Memory B cell (primary cell): Measurements from ENCODE around the gene SLC2A9.
"Not testable (repeated sequence)": the region's sequence is repeated elsewhere in the genome, so short reads cannot be mapped to it uniquely, and the experiment has no call there.

Experiments
- ATAC-seq: fragments of 150-1000 bp; cut with Tn5 transposase; 2 replicates; pipeline ENCODE4 v1.10.0; 2021; ENCODE audit warnings: low read depth, mild to moderate bottlenecking, moderate library complexity
- DNase-seq, 2 donors: peaks; one replicate each; pipeline ENCODE4 v3.0.0; 2022; ENCODE audit warnings: low spot score in 2 of 2
- H3K27ac Mint-ChIP-seq: one replicate; pipeline ENCODE4 v1.8.0; 2022; ENCODE audit warnings: mild to moderate bottlenecking, moderate library complexity, mixed read lengths
- H3K27me3 Mint-ChIP-seq: one replicate; pipeline ENCODE4 v1.8.0; 2022; ENCODE audit warnings: mixed read lengths
- H3K36me3 Mint-ChIP-seq: one replicate; pipeline ENCODE4 v1.8.0; 2022; ENCODE audit warnings: mild to moderate bottlenecking, mixed read lengths
- H3K4me1 Mint-ChIP-seq: one replicate; pipeline ENCODE4 v1.8.0; 2022; ENCODE audit warnings: mixed read lengths
- H3K4me3 Mint-ChIP-seq: one replicate; pipeline ENCODE4 v1.8.0; 2022; ENCODE audit warnings: mild to moderate bottlenecking, moderate library complexity, mixed read lengths
- H3K9me3 Mint-ChIP-seq: one replicate; pipeline ENCODE4 v1.8.0; 2022; ENCODE audit warnings: mixed read lengths

The SLC2A9 gene

DNA sequence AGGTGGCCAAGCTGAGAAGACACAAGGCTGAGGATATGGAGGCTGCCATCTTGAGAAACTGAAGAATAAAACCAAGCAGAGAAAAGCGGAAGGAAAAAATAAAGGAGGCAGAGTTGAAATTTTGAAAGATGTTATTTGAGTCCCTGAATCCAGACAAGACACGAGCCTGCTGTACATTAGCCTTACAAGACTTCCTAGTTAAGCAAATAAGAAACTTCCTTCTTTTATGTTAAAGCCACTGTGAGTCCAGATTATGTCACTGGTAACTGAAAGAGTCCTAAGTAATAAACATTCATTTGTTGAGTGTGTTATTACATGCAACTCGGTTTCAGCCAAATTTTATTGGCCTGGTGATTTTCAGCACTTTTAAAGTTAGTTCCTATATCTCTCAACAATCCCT is 209.5 kb downstream of the SLC2A9 start:
- ATAC-seq (no peak), DNase-seq (no peak)
- Mint-ChIP-seq H3K27ac (no peak overlapping the region), H3K4me1 (no peaks in the 10 kb centered on the region), H3K27me3 (peaks cover 8% of the 10 kb centered on the region), H3K36me3 (no peaks in the 10 kb centered on the region), H3K9me3 (no peaks in the 10 kb centered on the region), H3K4me3 (no peak overlapping the region)

DNA sequence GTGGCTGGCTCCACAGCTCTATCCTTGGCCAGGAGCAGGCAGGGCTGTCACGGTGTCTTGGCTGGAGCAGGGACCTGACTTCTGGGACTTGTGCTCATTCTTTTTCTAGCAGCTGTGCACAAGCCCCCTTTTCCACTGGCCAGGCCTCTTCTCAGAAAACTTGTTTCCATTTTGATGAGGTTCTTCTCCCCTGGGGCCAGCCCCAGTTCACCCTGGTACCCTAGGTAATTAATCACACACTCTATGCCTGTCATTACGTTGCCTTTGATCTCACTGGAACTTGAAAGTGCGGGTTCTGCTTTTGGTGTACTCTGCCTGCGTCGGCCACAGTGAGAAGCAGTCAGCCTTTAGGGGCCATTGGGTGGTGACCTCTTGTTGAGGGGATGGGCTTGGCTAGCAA is 213.2 kb downstream of the SLC2A9 start:
- H3K36me3 Mint-ChIP-seq = no peaks in the 10 kb centered on the region
- H3K4me1 Mint-ChIP-seq = no peaks in the 10 kb centered on the region
- H3K4me3 Mint-ChIP-seq = no peak overlapping the region
- DNase-seq = no peak
- no peaks in the 10 kb centered on the region for H3K9me3 Mint-ChIP-seq
- no peak overlapping the region for H3K27ac Mint-ChIP-seq
- no peak for ATAC-seq
- peaks cover 9% of the 10 kb centered on the region for H3K27me3 Mint-ChIP-seq

DNA sequence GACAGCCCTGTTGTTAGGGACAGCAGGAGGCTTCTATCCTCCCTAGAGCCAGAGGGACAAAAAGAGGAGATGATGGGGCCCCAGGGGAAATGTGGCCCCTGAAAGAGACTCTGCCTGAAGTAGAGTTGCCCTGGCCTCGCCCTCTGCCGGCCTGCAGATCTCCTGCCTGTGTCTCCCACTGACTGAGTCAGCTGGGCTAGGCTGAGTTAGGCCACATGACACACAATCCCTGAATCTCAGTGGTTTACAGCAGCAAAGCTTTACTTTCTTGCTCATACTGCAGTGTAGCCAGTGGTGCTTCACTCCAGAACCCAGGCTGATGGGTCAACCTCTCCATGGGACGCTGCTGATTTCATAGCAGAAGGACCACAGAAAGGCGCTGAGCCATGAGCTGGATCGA is 216.4 kb downstream of the SLC2A9 start:
- H3K27ac Mint-ChIP-seq = no peak overlapping the region

DNA sequence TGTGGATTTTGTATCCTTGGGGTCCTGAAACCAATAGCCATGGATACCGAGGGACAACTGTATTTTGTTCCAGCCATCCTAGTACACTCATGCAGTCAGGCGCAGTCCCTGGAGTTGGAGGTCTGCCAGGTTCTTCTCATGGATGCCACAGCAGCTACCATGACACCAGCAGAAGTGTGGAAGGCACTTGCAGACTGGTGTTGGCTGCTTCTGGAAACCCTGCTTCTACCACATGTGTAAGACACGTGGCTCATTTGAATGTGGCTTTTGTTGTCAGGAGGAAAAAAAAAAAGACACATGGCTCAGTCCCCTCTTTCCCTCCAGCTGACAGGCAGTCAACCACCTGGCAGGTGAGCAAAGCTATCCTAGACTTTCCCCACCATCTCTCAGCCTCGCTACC is 220.4 kb downstream of the SLC2A9 start:
- no peak overlapping the region for H3K4me3 Mint-ChIP-seq
- peaks cover 16% of the 10 kb centered on the region for H3K27me3 Mint-ChIP-seq

More for the DNA sequence above, 216.4 kb downstream of the SLC2A9 start:
- Mint-ChIP-seq H3K9me3 (no peaks in the 10 kb centered on the region), H3K36me3 (no peaks in the 10 kb centered on the region), H3K27me3 (peaks cover 8% of the 10 kb centered on the region), H3K4me3 (no peak overlapping the region), H3K4me1 (no peaks in the 10 kb centered on the region)
- DNase-seq = no peak
- ATAC-seq = no peak

DNA sequence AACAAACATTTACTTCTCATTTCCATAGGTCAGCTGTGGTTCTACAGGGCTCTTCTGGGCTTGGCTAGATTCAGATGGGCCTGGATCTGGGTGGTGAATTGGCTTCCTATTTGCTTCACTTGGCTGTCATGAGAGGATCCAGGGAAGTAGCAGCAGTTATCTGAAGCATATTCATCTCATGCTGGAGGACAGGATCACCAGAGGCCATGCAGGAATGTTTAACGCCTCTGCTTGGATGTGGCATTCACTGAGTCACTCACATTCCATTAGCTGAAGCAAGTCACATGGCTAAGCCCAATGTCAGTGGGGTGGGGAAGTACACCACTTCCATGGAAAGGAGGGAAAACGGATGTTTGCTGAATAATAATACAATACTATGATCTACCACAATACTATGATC is 224.7 kb downstream of the SLC2A9 start:
- not testable (repeated sequence) for H3K27ac Mint-ChIP-seq, H3K9me3 Mint-ChIP-seq, H3K4me3 Mint-ChIP-seq, H3K4me1 Mint-ChIP-seq, ATAC-seq, H3K36me3 Mint-ChIP-seq, DNase-seq
- H3K27me3 Mint-ChIP-seq = peaks cover 10% of the 10 kb centered on the region

More for the DNA sequence above, 220.4 kb downstream of the SLC2A9 start:
- no peaks in the 10 kb centered on the region for H3K36me3 Mint-ChIP-seq
- DNase-seq (no peak), ATAC-seq (no peak)
- H3K4me1 Mint-ChIP-seq = no peaks in the 10 kb centered on the region
- H3K9me3 Mint-ChIP-seq = no peaks in the 10 kb centered on the region
- H3K27ac Mint-ChIP-seq = no peak overlapping the region

DNA sequence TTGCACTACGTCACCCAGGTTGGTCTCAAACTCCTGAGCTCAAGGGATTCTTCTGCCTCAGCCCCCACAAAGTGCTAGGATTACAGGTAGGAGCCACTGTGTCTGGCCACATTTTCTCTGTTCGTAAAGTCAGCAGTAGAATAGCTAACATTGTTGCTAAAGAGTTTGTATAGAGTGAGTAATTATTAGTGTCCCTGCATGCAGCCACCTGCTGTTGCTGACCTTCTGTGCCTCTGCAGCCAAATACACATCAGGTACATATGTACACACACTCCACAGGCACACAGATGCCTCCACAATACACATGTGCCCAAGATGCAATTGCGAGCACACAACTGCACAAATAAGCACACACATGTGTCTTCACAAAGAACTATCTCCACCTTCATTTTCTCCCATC is 228.9 kb downstream of the SLC2A9 start:
- Mint-ChIP-seq H3K27ac (no peak overlapping the region), H3K9me3 (no peaks in the 10 kb centered on the region), H3K4me3 (no peak overlapping the region), H3K4me1 (no peaks in the 10 kb centered on the region), H3K36me3 (no peaks in the 10 kb centered on the region), H3K27me3 (peaks cover 15% of the 10 kb centered on the region)
- DNase-seq (no peak), ATAC-seq (no peak)

DNA sequence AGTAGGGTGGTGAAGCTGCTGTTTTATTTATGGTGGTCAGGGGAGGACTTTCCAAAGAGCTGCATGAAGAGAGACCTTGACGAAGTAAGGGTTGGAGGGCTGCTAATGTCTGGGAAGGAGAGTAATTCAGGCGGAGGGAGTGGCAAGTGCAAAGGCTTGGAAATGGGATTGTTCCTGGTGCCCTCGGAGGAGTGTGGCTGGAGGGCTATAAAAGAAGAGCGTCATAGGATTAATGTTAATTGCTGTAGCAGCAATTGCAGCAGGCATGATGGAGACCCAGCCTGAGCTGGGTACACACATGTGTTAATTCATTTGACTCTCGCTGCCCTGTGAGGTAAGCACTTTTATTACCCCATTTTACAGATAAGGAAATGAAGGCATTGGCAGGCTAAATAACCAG is 235.4 kb downstream of the SLC2A9 start:
- not testable (repeated sequence) for ATAC-seq, H3K4me3 Mint-ChIP-seq, DNase-seq, H3K9me3 Mint-ChIP-seq, H3K4me1 Mint-ChIP-seq, H3K27ac Mint-ChIP-seq, H3K36me3 Mint-ChIP-seq
- peaks cover 16% of the 10 kb centered on the region for H3K27me3 Mint-ChIP-seq

DNA sequence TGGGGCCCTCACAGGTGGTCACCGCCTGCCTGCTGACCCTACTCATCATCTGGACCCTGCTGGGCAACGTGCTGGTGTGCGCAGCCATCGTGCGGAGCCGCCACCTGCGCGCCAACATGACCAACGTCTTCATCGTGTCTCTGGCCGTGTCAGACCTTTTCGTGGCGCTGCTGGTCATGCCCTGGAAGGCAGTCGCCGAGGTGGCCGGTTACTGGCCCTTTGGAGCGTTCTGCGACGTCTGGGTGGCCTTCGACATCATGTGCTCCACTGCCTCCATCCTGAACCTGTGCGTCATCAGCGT is 239.2 kb downstream of the SLC2A9 start:
- H3K27me3 Mint-ChIP-seq = peaks cover 29% of the 10 kb centered on the region
- H3K36me3 Mint-ChIP-seq = no peaks in the 10 kb centered on the region
- DNase-seq = no peak
- ATAC-seq = no peak
- H3K4me3 Mint-ChIP-seq = no peak overlapping the region
- no peak overlapping the region for H3K27ac Mint-ChIP-seq
- H3K9me3 Mint-ChIP-seq = no peaks in the 10 kb centered on the region
- H3K4me1 Mint-ChIP-seq = peaks cover 8% of the 10 kb centered on the region

DNA sequence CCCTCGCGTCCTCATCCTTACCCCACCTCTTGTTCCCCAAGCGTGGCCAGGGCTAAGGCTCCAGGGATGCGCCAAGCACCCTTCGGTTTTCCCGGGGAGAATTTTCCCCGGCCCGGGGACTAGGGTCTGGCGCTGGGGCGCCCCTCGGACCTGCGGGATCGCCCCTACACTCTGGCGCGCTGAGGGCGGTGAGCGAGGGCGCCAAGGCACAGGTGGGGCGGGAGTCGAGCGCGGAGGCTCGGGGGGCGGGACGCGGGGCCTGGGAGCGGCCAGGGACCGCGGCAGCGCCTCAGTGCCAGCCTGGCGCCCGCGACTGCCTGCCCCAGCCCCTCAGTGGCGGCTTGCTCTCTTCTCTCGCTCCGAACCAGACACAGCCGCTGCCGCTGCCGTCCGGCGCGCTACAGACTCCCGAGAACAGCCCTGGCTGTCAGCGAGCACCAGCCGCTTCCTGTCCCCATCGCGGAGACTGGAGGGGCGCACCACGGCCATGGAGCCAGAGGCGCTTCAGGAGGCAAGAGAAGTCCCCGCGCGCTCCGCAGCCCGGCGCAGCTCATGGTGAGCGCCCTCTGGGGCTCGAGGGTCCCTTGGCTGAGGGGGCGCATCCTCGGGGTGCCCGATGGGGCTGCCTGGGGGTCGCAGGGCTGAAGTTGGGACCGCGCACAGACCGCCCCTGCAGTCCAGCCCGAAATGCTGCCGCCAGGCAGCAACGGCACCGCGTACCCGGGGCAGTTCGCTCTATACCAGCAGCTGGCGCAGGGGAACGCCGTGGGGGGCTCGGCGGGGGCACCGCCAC is 239.8 kb downstream of the SLC2A9 start, which contains the start of gene DRD5:
Gene DRD5, plus strand, starts transcription at position 292 of the 793 bp plus-strand sequence. Its CDS starts 396 bp downstream, at position 688.
- DNase-seq (no peak), ATAC-seq (no peak)
- peaks cover 29% of the 10 kb centered on the region for H3K27me3 Mint-ChIP-seq
- H3K27ac Mint-ChIP-seq = no peak within 1 kb of the TSS
- peaks cover 8% of the 10 kb centered on the region for H3K4me1 Mint-ChIP-seq
- H3K9me3 Mint-ChIP-seq = no peaks in the 10 kb centered on the region
- no peak within 1 kb of the TSS for H3K4me3 Mint-ChIP-seq
- no peaks in the 10 kb centered on the region for H3K36me3 Mint-ChIP-seq
